ENCODE measurements around the gene PSMC4. TPM values are rescaled to one million over a fixed set of nuclear protein-coding genes. Genes with fewer than 3 reads are reported as not detected.
A peak's percentile ranks its signal among the peaks of the same experiment; 100 is the strongest.

Gene PSMC4
- total and polyA plus RNA-seq, 7 donors = 76.0 to 310 (median 132) TPM

GRCh38 chr19:39969681-39970424, 1.1 kb upstream of the PSMC4 start:
- H3K9me3 ChIP-seq = no peaks in the 10 kb centered on the region
- H3K4me3 ChIP-seq = peak overlapping the region; percentile 82
- H3K27ac ChIP-seq = peak overlapping the region; percentile 94
- 47 to 58% (median 54%) methylated on average over 13 of the region's 13 CpGs for WGBS, 3 donors
- peaks cover 9 to 29% of the 10 kb centered on the region in 2 donors for H3K36me3 ChIP-seq (ENCODE audit: insufficient read depth in 1 of 2, low read depth in 1 of 2)
- intact Hi-C loops (cut with DNase I) = loop anchor here (1.0 to 10.0 kb wide), 4 partner anchors 27 to 177 kb away; partner anchors contain the start of gene ZNF546 (in 1 of the 2)
- H3K27me3 ChIP-seq (ENCODE audit: insufficient read depth in 3 of 3, low read length in 2 of 3) = no peaks in the 10 kb centered on the region
- peaks cover 17% of the 10 kb centered on the region for H3K4me1 ChIP-seq
- ATAC-seq (no peak), DNase-seq (no peak)
- no peak for TF ChIP-seq CTCF (IDR thresholded peaks at IDR 0.05)

- Histone ChIP-seq H3K9me3 (no peaks in the 10 kb centered on the region), H3K4me1 (peaks cover 17% of the 10 kb centered on the region), H3K27ac (peak overlapping the region; percentile 94), H3K27me3 (ENCODE audit: insufficient read depth in 3 of 3, low read length in 2 of 3) (no peaks in the 10 kb centered on the region), H3K4me3 (peak overlapping the region; percentile 82), H3K36me3 (ENCODE audit: insufficient read depth in 1 of 2, low read depth in 1 of 2) (peaks cover 9 to 34% of the 10 kb centered on the region in 2 donors)
- intact Hi-C loops (cut with DNase I) = loop anchor here (1.0 to 10.0 kb wide), 4 partner anchors 26 to 177 kb away; partner anchors contain the start of gene ZNF546 (in 1 of the 2)
- WGBS, 3 donors = 1% methylated on average over 11 of the region's 11 CpGs
- TF ChIP-seq CTCF (IDR thresholded peaks at IDR 0.05) = no peak
- ATAC-seq = peak in 2 of 4 donors; percentile 22 to 59
- no peak for DNase-seq
These were observed 615 bp upstream of the PSMC4 start for GRCh38 chr19:39970425-39970674.

- Histone ChIP-seq H3K4me3 (peak overlapping the region; percentile 82), H3K36me3 (ENCODE audit: insufficient read depth in 1 of 2, low read depth in 1 of 2) (peaks cover 9 to 46% of the 10 kb centered on the region in 2 donors), H3K27ac (peak overlapping the region; percentile 94), H3K27me3 (ENCODE audit: insufficient read depth in 3 of 3, low read length in 2 of 3) (no peaks in the 10 kb centered on the region), H3K9me3 (no peaks in the 10 kb centered on the region), H3K4me1 (peaks cover 17% of the 10 kb centered on the region)
- DNase-seq (no peak), ATAC-seq (peak in 2 of 4 donors; percentile 0 to 18)
- WGBS, 3 donors = 1 to 2% (median 2%) methylated on average over 21 of the region's 21 CpGs
- intact Hi-C loops (cut with DNase I) = loop anchor here (2.0 to 10.0 kb wide), 3 partner anchors 25 to 177 kb away; partner anchors contain the start of gene ZNF546 (in 1 of the 2)
- no peak for TF ChIP-seq CTCF (IDR thresholded peaks at IDR 0.05)
These were observed 543 bp downstream of the PSMC4 start for GRCh38 chr19:39971380-39972035.

GRCh38 chr19:39974377-39975155, 3.6 kb downstream of the PSMC4 start:
- H3K27ac ChIP-seq = no peak overlapping the region
- no peak for ATAC-seq
- H3K9me3 ChIP-seq = no peaks in the 10 kb centered on the region
- peaks cover 18 to 76% of the 10 kb centered on the region in 2 donors for H3K36me3 ChIP-seq (ENCODE audit: insufficient read depth in 1 of 2, low read depth in 1 of 2)
- no peak for TF ChIP-seq CTCF (IDR thresholded peaks at IDR 0.05)
- 91 to 92% (median 91%) methylated on average over 24 of the region's 24 CpGs for WGBS, 3 donors
- no peak for DNase-seq
- no peaks in the 10 kb centered on the region for H3K27me3 ChIP-seq (ENCODE audit: insufficient read depth in 3 of 3, low read length in 2 of 3)
- intact Hi-C loops (cut with DNase I) = loop anchor here in 1 of 2 donors (10.0 kb wide), 1 partner anchor 180 kb away; no protein-coding TSS in a partner anchor
- peaks cover 16% of the 10 kb centered on the region for H3K4me1 ChIP-seq
- no peak overlapping the region for H3K4me3 ChIP-seq
